ENCODE data around the gene CENPN. TPM values are rescaled to one million over a fixed set of nuclear protein-coding genes. Genes with fewer than 3 reads are reported as not detected.

CENPN gene
- total and polyA plus RNA-seq, 2 of the 8 experiments (the other 6 are each of a cell fraction or from before 2014, with no cell fraction given): 32.8 to 67.0 TPM

DNA sequence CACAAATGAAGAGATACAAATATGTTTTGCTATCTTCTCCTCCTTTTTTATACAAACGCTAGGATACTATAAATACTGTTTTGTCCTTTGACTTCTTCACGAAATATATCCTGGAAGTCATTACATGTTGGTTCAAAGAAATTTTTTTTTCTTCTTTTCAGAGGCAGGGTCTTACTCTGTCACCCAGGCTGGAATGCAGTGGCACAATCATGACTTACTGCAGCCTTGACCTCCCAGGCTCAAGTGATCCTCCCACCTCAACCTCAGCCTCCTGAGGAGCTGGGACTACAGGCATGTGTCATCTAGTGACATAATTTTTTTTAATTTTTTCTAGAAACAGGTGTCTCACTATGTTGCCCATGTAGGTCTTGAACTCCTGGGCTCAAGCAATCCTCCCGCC is 16.4 kb upstream of the CENPN start (continued):
- no peak for TF ChIP-seq EP300 (IDR thresholded peaks at IDR 0.05; ENCODE audit: borderline replicate concordance in 1 of 2, low read depth in 2 of 2, low read length in 2 of 2)
- TF ChIP-seq SUZ12 (IDR thresholded peaks at IDR 0.05; ENCODE audit: low read length): no peak
- TF ChIP-seq EZH2 (IDR thresholded peaks at IDR 0.05; ENCODE audit: low read depth, low read length, severe bottlenecking): no peak
- no peak for TF ChIP-seq BRCA1 (IDR thresholded peaks at IDR 0.05; ENCODE audit: low read depth, low read length)
- TF ChIP-seq KDM1A (IDR thresholded peaks at IDR 0.05; ENCODE audit: borderline replicate concordance, low read length): no peak
